IMR-90 (cell line): ENCODE measurements around the gene UBE2QL1. TPM values are rescaled to one million over a fixed set of nuclear protein-coding genes. Genes with fewer than 3 reads are reported as not detected.

Experiments
- ATAC-seq: fragments of 200-7000 bp; cut with Tn5 transposase; 2 replicates; pipeline ENCODE4 v1.9.1; 2020; ENCODE audit warnings: low read depth, mild to moderate bottlenecking, moderate library complexity
- BruUV-seq: library from RNA; stranded (reverse); fragments of 400-500 nt; replicated peaks from 2 replicates; lab custom pipeline; 2021; lab: Mats Ljungman, UMichigan
- CTCF ChIA-PET: fragments of 300-600 bp; formaldehyde crosslinking; extraction: SDS; loops from one replicate; lab custom pipeline; 2021; ENCODE audit warnings: antibody characterized with exemption; lab: Yijun Ruan, JAX
- POLR2A ChIA-PET: fragments of 300-600 bp; sonication (Branson Sonifier 250); formaldehyde crosslinking; loops from one replicate; lab custom pipeline; 2022; ENCODE audit warnings: antibody characterized with exemption; ENCODE audit not compliant: unreplicated experiment; lab: Charles Lee
- DNase-seq: peaks from one replicate; pipeline ENCODE4 v3.0.0; 2013
- H2AFZ ChIP-seq: replicated peaks from 2 replicates; pipeline ENCODE3; 2013; ENCODE audit warnings: low read length, mild to moderate bottlenecking; ENCODE audit not compliant: poor library complexity
- H2AK5ac ChIP-seq: 2 replicates; pipeline ENCODE4 v1.6.1; 2013; ENCODE audit warnings: low read depth, low read length, inconsistent platforms
- H2AK9ac ChIP-seq: replicated peaks from 2 replicates; pipeline ENCODE3; 2013; ENCODE audit warnings: mild to moderate bottlenecking, low read depth, low read length, moderate library complexity; ENCODE audit not compliant: poor library complexity
- H2BK120ac ChIP-seq: 2 replicates; pipeline ENCODE4 v1.6.1; 2013; ENCODE audit warnings: low read depth, low read length, inconsistent platforms
- H2BK15ac ChIP-seq: 3 replicates; pipeline ENCODE4 v1.6.1; 2013; ENCODE audit warnings: low read depth, low read length, inconsistent platforms
- H2BK20ac ChIP-seq: 2 replicates; pipeline ENCODE4 v1.6.1; 2013; ENCODE audit warnings: low read depth, mild to moderate bottlenecking, inconsistent platforms, low read length, moderate library complexity
- H2BK5ac ChIP-seq: 2 replicates; pipeline ENCODE4 v1.6.1; 2013; ENCODE audit warnings: mild to moderate bottlenecking, low read depth, low read length, inconsistent platforms; ENCODE audit not compliant: poor library complexity, severe bottlenecking
- H3K14ac ChIP-seq: replicated peaks from 2 replicates; pipeline ENCODE4 v1.6.1; 2013; ENCODE audit warnings: low read depth, low read length, inconsistent platforms
- H3K18ac ChIP-seq: 2 replicates; pipeline ENCODE4 v1.6.1; 2013; ENCODE audit warnings: low read depth, low read length, control low read depth
- H3K23ac ChIP-seq: 2 replicates; pipeline ENCODE4 v1.6.1; 2013; ENCODE audit warnings: low read depth, low read length, inconsistent platforms
- H3K27ac ChIP-seq: 2 replicates; pipeline ENCODE4 v1.5.1; 2013; ENCODE audit warnings: mild to moderate bottlenecking, control low read depth, low read length; ENCODE audit not compliant: insufficient read depth
- H3K27me3 ChIP-seq: 2 replicates; pipeline ENCODE4 v1.6.1; 2013; ENCODE audit warnings: low read length; ENCODE audit not compliant: control insufficient read depth, insufficient read depth
- H3K36me3 ChIP-seq: 2 replicates; pipeline ENCODE4 v1.6.1; 2013; ENCODE audit warnings: low read length, mixed read lengths; ENCODE audit not compliant: control insufficient read depth, insufficient read depth
- H3K4ac ChIP-seq: 2 replicates; pipeline ENCODE4 v1.6.1; 2013; ENCODE audit warnings: low read depth, low read length, inconsistent platforms
- H3K4me1 ChIP-seq: 2 replicates; pipeline ENCODE4 v1.6.1; 2013; ENCODE audit warnings: low read length, mixed read lengths; ENCODE audit not compliant: control insufficient read depth, insufficient read depth
- H3K4me2 ChIP-seq: 2 replicates; pipeline ENCODE4 v1.6.1; 2013; ENCODE audit warnings: low read depth, mild to moderate bottlenecking, control low read depth, low read length, moderate library complexity
- H3K4me3 ChIP-seq: 2 replicates; pipeline ENCODE4 v1.5.1; 2013; ENCODE audit warnings: low read depth, mild to moderate bottlenecking, control low read depth, low read length, moderate library complexity; ENCODE audit not compliant: insufficient read depth
- H3K56ac ChIP-seq: 2 replicates; pipeline ENCODE4 v1.6.1; 2013; ENCODE audit warnings: low read length, inconsistent platforms; ENCODE audit not compliant: insufficient read depth; ENCODE audit errors: extremely low read depth
- H3K79me1 ChIP-seq, 2 experiments: 2 replicates each; pipeline ENCODE4 v1.6.1; 2013; ENCODE audit warnings: low read length in 2 of 2, inconsistent platforms in 1 of 2, low read depth in 1 of 2
- H3K9ac ChIP-seq: 2 replicates; pipeline ENCODE4 v1.6.1; 2013; ENCODE audit warnings: low read depth, low read length, control low read depth
- H3K9me1 ChIP-seq: 2 replicates; pipeline ENCODE4 v1.6.1; 2013; ENCODE audit warnings: low read length, inconsistent platforms; ENCODE audit not compliant: insufficient read depth
- H3K9me3 ChIP-seq: 2 replicates; pipeline ENCODE4 v1.6.1; 2013; ENCODE audit warnings: low read length; ENCODE audit not compliant: control insufficient read depth, insufficient read depth
- H4K20me1 ChIP-seq: 2 replicates; pipeline ENCODE4 v1.6.1; 2013; ENCODE audit warnings: low read length, inconsistent platforms; ENCODE audit not compliant: insufficient read depth
- H4K5ac ChIP-seq: 2 replicates; pipeline ENCODE4 v1.6.1; 2013; ENCODE audit warnings: mild to moderate bottlenecking, low read depth, low read length, control low read depth
- H4K8ac ChIP-seq, 2 experiments: 2 replicates each; pipeline ENCODE4 v1.6.1; 2013; ENCODE audit warnings: low read depth in 2 of 2, low read length in 2 of 2, control low read depth in 1 of 2, inconsistent platforms in 1 of 2
- H4K91ac ChIP-seq: 2 replicates; pipeline ENCODE4 v1.6.1; 2013; ENCODE audit warnings: low read depth, low read length, inconsistent platforms; ENCODE audit not compliant: insufficient read depth
- BHLHE40 ChIP-seq: fragments of 150-350 bp; IDR thresholded peaks from 2 replicates; pipeline ENCODE4 v1.6.1; 2016; ENCODE audit warnings: mild to moderate bottlenecking, low read depth, low read length
- CEBPB ChIP-seq: IDR thresholded peaks from 2 replicates; pipeline ENCODE4 v1.6.1; 2012; ENCODE audit warnings: low read depth, low read length, improper control_type of control experiment
- CHD1 ChIP-seq: IDR thresholded peaks from 2 replicates; pipeline ENCODE4 v1.6.1; 2012; ENCODE audit warnings: low read depth, low read length, improper control_type of control experiment
- FOS ChIP-seq: fragments of 150-350 bp; IDR thresholded peaks from 2 replicates; pipeline ENCODE4 v1.6.1; 2016; ENCODE audit warnings: low read depth, low read length
- MAFK ChIP-seq: IDR thresholded peaks from 2 replicates; pipeline ENCODE4 v1.6.1; 2012; ENCODE audit warnings: low read depth, low read length, improper control_type of control experiment
- MAZ ChIP-seq: IDR thresholded peaks from 2 replicates; pipeline ENCODE4 v1.6.1; 2012; ENCODE audit warnings: low read depth, mild to moderate bottlenecking, low read length, improper control_type of control experiment, moderate library complexity, borderline replicate concordance
- NFE2L2 ChIP-seq: fragments of 150-350 bp; IDR thresholded peaks from 2 replicates; pipeline ENCODE4 v1.6.1; 2016; ENCODE audit warnings: low read depth, mild to moderate bottlenecking, low read length
- POLR2A ChIP-seq: IDR thresholded peaks from 2 replicates; pipeline ENCODE4 v1.6.1; 2012; ENCODE audit warnings: mild to moderate bottlenecking, low read depth, low read length
- RAD21 ChIP-seq: IDR thresholded peaks from 2 replicates; pipeline ENCODE4 v1.6.1; 2012; ENCODE audit warnings: low read length, improper control_type of control experiment
- RCOR1 ChIP-seq: IDR thresholded peaks from 2 replicates; pipeline ENCODE4 v1.6.1; 2012; ENCODE audit warnings: mild to moderate bottlenecking, low read length, improper control_type of control experiment; ENCODE audit not compliant: insufficient replicate concordance
- RFX5 ChIP-seq: IDR thresholded peaks from 2 replicates; pipeline ENCODE4 v1.8.0; 2012; ENCODE audit warnings: low read depth, mild to moderate bottlenecking, low read length, moderate library complexity
- SMC3 ChIP-seq: fragments of 150-350 bp; IDR thresholded peaks from 2 replicates; pipeline ENCODE4 v1.6.1; 2016; ENCODE audit warnings: low read depth, mild to moderate bottlenecking, antibody characterized with exemption, low read length, moderate library complexity
- WGBS, 2 experiments: methylation state at CpG; one replicate each; pipeline versions ENCODE4 v1.1.5 to v1.1.7; 2013; ENCODE audit warnings: missing lambda C conversion rate in 2 of 2; ENCODE audit not compliant: insufficient read length in 1 of 2; ENCODE audit errors: extremely low coverage in 2 of 2; 5-methylcytosine and 5-hydroxymethylcytosine counted together
- dilution Hi-C: fragments of 300-500 bp; cut with HindIII; formaldehyde crosslinking; loops from one replicate; pipeline ENCODE4 v1.14.3; 2018; ENCODE audit warnings: low sequenced_read_pairs; ENCODE audit not compliant: unreplicated experiment
- in situ Hi-C: fragments of 300-500 bp; cut with MboI; formaldehyde crosslinking; loops from 3 replicates; pipeline ENCODE4 v1.14.3; 2019; ENCODE audit warnings: low sequenced_read_pairs, inconsistent platforms, mixed read lengths
- intact Hi-C: fragments of 100-400 bp; cut with micrococcal nuclease; formaldehyde crosslinking; loops from 2 replicates; pipeline ENCODE4 v1.10.0; 2022
- polyA plus RNA-seq, 3 experiments: library from polyadenylated mRNA; depleted of rRNA; stranded (reverse); fragments of >200 nt; gene quantifications; 2 replicates each; pipeline ENCODE4 v1.2.3, GENCODE V29; 2012; ENCODE audit warnings: low replicate concordance in 1 of 3
- total RNA-seq: library from RNA; depleted of rRNA; stranded (reverse); fragments of >200 nt; gene quantifications from 2 replicates; pipeline ENCODE4 v1.2.3, GENCODE V29; 2012
- TF ChIP-seq, protein P1 (sequence below): fragments of 150-350 bp; IDR thresholded peaks from 2 replicates; pipeline ENCODE4 v1.6.1; 2016; ENCODE audit warnings: low read depth, mild to moderate bottlenecking, low read length, moderate library complexity, borderline replicate concordance
- TF ChIP-seq, protein P2 (sequence below): fragments of 150-350 bp; IDR thresholded peaks from 2 replicates; pipeline ENCODE4 v1.6.1; 2017; ENCODE audit warnings: mild to moderate bottlenecking, antibody characterized with exemption, low read length, low read depth
- TF ChIP-seq, protein P3 (sequence below): conservative IDR thresholded peaks from 2 replicates; pipeline ENCODE4 v1.5.1; 2012; ENCODE audit warnings: mild to moderate bottlenecking, low read depth, low read length, improper control_type of control experiment

Gene UBE2QL1
- total and polyA plus RNA-seq, 2 of the 4 experiments (the other 2 are of a cell fraction) = not detected

DNA sequence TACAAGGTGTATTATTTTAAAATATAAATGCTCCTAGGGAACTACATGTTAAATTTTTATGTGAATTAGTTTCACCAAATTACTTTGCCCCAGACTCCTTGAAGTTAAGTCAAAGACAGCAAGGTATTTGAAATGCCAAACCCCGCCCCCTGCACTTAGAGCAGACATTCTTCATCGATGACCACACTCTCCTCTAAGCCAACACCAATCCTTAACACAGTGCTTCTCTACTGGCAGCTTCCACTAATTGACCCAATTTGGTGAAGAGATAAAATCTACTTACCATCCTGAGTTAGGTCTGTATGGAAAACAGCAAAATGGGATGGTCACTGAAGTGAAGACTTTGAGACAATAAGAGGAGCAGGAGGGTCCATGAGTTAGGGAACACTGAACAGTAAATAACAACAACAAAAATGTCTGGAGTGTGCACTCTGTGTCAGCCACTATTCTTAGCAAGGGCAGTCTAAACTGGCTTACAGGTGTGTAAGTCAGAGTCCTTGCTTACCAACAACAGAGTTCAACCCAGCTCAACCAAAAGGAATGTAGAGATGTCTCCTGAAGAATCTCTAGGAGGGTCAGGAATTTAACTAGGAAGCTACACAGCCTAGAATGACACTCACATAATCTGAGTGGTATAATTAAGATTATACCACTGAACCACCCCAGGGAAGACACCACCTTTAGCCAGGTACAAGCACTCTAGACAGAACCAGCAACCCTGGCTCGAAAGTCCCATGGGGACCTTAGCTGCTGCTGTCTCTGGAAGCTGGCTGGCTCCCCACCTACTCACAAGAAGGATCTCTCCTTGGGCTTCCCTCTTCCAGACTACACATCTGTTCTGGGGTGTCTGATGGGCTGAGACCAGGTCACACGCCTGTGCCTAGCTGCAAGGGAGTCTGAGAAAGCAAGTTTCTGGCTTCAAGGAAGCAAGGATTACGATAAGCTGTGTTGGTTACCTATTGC is 8.8 kb upstream of the UBE2QL1 start:
- Histone ChIP-seq H2BK5ac (no peak overlapping the region), H4K20me1 (no peaks in the 10 kb centered on the region), H3K4me2 (no peak overlapping the region), H3K79me1 (no peaks in the 10 kb centered on the region), H3K9me1 (no peaks in the 10 kb centered on the region), H3K18ac (no peak overlapping the region), H2AFZ (no peak overlapping the region), H4K91ac (no peak overlapping the region), H2AK5ac (no peak overlapping the region), H4K5ac (no peak overlapping the region), H3K4me3 (no peak overlapping the region), H3K9me3 (no peaks in the 10 kb centered on the region), H3K23ac (no peak overlapping the region), H3K14ac (no peak overlapping the region), H3K4ac (no peak overlapping the region), H3K56ac (no peak overlapping the region), H4K8ac (no peak overlapping the region), H3K4me1 (no peaks in the 10 kb centered on the region), H2AK9ac (no peak overlapping the region), H3K36me3 (no peaks in the 10 kb centered on the region), H2BK15ac (no peak overlapping the region), H3K9ac (no peak overlapping the region), H2BK20ac (no peak overlapping the region), H3K27me3 (no peaks in the 10 kb centered on the region), H2BK120ac (no peak overlapping the region), H3K27ac (no peak overlapping the region)
- ATAC-seq = no peak
- CTCF ChIA-PET = no interaction called here
- DNase-seq = no peak
- BruUV-seq = no TSS peak
- in situ Hi-C loops (no loop called here), dilution Hi-C loops (no loop called here), intact Hi-C loops (loop anchor here (10.0 kb wide), 1 partner anchor 945 kb away; no protein-coding TSS in a partner anchor)
- POLR2A ChIA-PET = no interaction called here
- TF ChIP-seq, protein P1, sequence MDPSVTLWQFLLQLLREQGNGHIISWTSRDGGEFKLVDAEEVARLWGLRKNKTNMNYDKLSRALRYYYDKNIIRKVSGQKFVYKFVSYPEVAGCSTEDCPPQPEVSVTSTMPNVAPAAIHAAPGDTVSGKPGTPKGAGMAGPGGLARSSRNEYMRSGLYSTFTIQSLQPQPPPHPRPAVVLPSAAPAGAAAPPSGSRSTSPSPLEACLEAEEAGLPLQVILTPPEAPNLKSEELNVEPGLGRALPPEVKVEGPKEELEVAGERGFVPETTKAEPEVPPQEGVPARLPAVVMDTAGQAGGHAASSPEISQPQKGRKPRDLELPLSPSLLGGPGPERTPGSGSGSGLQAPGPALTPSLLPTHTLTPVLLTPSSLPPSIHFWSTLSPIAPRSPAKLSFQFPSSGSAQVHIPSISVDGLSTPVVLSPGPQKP = no peak
- no peak for TF ChIP-seq BHLHE40
- TF ChIP-seq NFE2L2 = no peak
- TF ChIP-seq RFX5 = no peak
- no peak for TF ChIP-seq FOS
- TF ChIP-seq MAFK = no peak
- no peak for TF ChIP-seq POLR2A
- TF ChIP-seq, protein P2, sequence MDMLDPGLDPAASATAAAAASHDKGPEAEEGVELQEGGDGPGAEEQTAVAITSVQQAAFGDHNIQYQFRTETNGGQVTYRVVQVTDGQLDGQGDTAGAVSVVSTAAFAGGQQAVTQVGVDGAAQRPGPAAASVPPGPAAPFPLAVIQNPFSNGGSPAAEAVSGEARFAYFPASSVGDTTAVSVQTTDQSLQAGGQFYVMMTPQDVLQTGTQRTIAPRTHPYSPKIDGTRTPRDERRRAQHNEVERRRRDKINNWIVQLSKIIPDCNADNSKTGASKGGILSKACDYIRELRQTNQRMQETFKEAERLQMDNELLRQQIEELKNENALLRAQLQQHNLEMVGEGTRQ = no peak
- TF ChIP-seq RAD21 = no peak
- no peak for TF ChIP-seq CHD1
- TF ChIP-seq CEBPB = no peak
- TF ChIP-seq MAZ = no peak
- TF ChIP-seq, protein P3, sequence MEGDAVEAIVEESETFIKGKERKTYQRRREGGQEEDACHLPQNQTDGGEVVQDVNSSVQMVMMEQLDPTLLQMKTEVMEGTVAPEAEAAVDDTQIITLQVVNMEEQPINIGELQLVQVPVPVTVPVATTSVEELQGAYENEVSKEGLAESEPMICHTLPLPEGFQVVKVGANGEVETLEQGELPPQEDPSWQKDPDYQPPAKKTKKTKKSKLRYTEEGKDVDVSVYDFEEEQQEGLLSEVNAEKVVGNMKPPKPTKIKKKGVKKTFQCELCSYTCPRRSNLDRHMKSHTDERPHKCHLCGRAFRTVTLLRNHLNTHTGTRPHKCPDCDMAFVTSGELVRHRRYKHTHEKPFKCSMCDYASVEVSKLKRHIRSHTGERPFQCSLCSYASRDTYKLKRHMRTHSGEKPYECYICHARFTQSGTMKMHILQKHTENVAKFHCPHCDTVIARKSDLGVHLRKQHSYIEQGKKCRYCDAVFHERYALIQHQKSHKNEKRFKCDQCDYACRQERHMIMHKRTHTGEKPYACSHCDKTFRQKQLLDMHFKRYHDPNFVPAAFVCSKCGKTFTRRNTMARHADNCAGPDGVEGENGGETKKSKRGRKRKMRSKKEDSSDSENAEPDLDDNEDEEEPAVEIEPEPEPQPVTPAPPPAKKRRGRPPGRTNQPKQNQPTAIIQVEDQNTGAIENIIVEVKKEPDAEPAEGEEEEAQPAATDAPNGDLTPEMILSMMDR = no peak
- no peak for TF ChIP-seq SMC3
- TF ChIP-seq RCOR1 = no peak
- WGBS, 2 experiments = no CpG with 5 or more reads among the region's 5 CpGs
